ENCODE results near the gene PHF21A. TPM values are rescaled to one million over a fixed set of nuclear protein-coding genes. Genes with fewer than 3 reads are reported as not detected.

The PHF21A gene
- 35.9 to 40.7 TPM (median 36.2 TPM) in 3 replicates for total RNA-seq
- long read RNA-seq, partial matches to known transcripts = 2 of 2 reads
- long read RNA-seq, other reads (novel, unspliced or antisense) = 0 of 2 reads

- Mint-ChIP-seq H3K27ac (ENCODE audit: unreplicated experiment) (peak within 1 kb of the TSS; percentile 98), H3K9me3 (ENCODE audit: low read depth) (no peaks in the 10 kb centered on the region), H3K36me3 (ENCODE audit: low read depth) (no peaks in the 10 kb centered on the region), H3K27me3 (ENCODE audit: low read depth) (no peaks in the 10 kb centered on the region), H3K4me3 (ENCODE audit: unreplicated experiment) (peak within 1 kb of the TSS; percentile 86), H3K4me1 (ENCODE audit: low read depth) (peaks cover 35% of the 10 kb centered on the region)
- TF ChIP-seq CTCF (IDR thresholded peaks at IDR 0.05) = no peak
- peak; percentile 97 for DNase-seq (ENCODE audit: low spot score)
Measured at GRCh38 chr11:46121301-46121723, at the start of gene PHF21A. PHF21A (minus strand) TSS chr11:46121454; CDS start chr11:46084219, 37,235 bp downstream.

GRCh38 chr11:46170797-46171196 is 49.5 kb upstream of the PHF21A start:
- DNase-seq (ENCODE audit: low spot score) = no peak

GRCh38 chr11:46162700-46163099 is 41.4 kb upstream of the PHF21A start:
- Mint-ChIP-seq H3K9me3 (ENCODE audit: low read depth) (no peaks in the 10 kb centered on the region), H3K27me3 (ENCODE audit: low read depth) (peaks cover 43% of the 10 kb centered on the region), H3K4me3 (ENCODE audit: unreplicated experiment) (no peak overlapping the region), H3K4me1 (ENCODE audit: low read depth) (peaks cover 4% of the 10 kb centered on the region), H3K36me3 (ENCODE audit: low read depth) (peaks cover 2% of the 10 kb centered on the region), H3K27ac (ENCODE audit: unreplicated experiment) (no peak overlapping the region)
- no peak for DNase-seq (ENCODE audit: low spot score)
- no peak for TF ChIP-seq CTCF (IDR thresholded peaks at IDR 0.05)

More at GRCh38 chr11:46170797-46171196, 49.5 kb upstream of the PHF21A start:
- Mint-ChIP-seq H3K27ac (ENCODE audit: unreplicated experiment) (no peak overlapping the region), H3K4me1 (ENCODE audit: low read depth) (no peaks in the 10 kb centered on the region), H3K27me3 (ENCODE audit: low read depth) (peaks cover 34% of the 10 kb centered on the region), H3K9me3 (ENCODE audit: low read depth) (no peaks in the 10 kb centered on the region), H3K4me3 (ENCODE audit: unreplicated experiment) (no peak overlapping the region), H3K36me3 (ENCODE audit: low read depth) (peaks cover 2% of the 10 kb centered on the region)
- TF ChIP-seq CTCF (IDR thresholded peaks at IDR 0.05) = no peak

- no peak overlapping the region for H3K4me3 Mint-ChIP-seq (ENCODE audit: unreplicated experiment)
- H3K9me3 Mint-ChIP-seq (ENCODE audit: low read depth) = no peaks in the 10 kb centered on the region
- no peaks in the 10 kb centered on the region for H3K36me3 Mint-ChIP-seq (ENCODE audit: low read depth)
- H3K27ac Mint-ChIP-seq (ENCODE audit: unreplicated experiment) = no peak overlapping the region
- DNase-seq (ENCODE audit: low spot score) = no peak
- H3K4me1 Mint-ChIP-seq (ENCODE audit: low read depth) = peaks cover 4% of the 10 kb centered on the region
- peaks cover 43% of the 10 kb centered on the region for H3K27me3 Mint-ChIP-seq (ENCODE audit: low read depth)
- no peak for TF ChIP-seq CTCF (IDR thresholded peaks at IDR 0.05)
Measured at GRCh38 chr11:46161201-46161600, 39.9 kb upstream of the PHF21A start.

- Mint-ChIP-seq H3K4me1 (ENCODE audit: low read depth) (peaks cover 4% of the 10 kb centered on the region), H3K36me3 (ENCODE audit: low read depth) (no peaks in the 10 kb centered on the region), H3K27me3 (ENCODE audit: low read depth) (peaks cover 43% of the 10 kb centered on the region), H3K9me3 (ENCODE audit: low read depth) (no peaks in the 10 kb centered on the region), H3K4me3 (ENCODE audit: unreplicated experiment) (no peak overlapping the region), H3K27ac (ENCODE audit: unreplicated experiment) (no peak overlapping the region)
- no peak for DNase-seq (ENCODE audit: low spot score)
- TF ChIP-seq CTCF (IDR thresholded peaks at IDR 0.05) = no peak
Measured at GRCh38 chr11:46160100-46160499, 38.8 kb upstream of the PHF21A start.

Measured in chondrocyte (in vitro differentiated cells).